Neural cell (in vitro differentiated cells): ENCODE results near the gene UNC45A. TPM values are rescaled to one million over a fixed set of nuclear protein-coding genes. Genes with fewer than 3 reads are reported as not detected.

ENCODE experiments used
- H2AFZ ChIP-seq: fragments of 200-600, 300-800 bp; sonication (generic), shearing (Covaris generic); 2 replicates; pipeline ENCODE4 v1.6.0; 2014; ENCODE audit warnings: low read depth, mild to moderate bottlenecking, antibody characterized with exemption, low read length, moderate library complexity
- H3F3A ChIP-seq: fragments of 200-600 bp; shearing (Covaris generic); 2 replicates; pipeline ENCODE4 v1.6.1; 2016; ENCODE audit warnings: mild to moderate bottlenecking, moderate library complexity, mixed read lengths, antibody characterized with exemption, low read length; ENCODE audit not compliant: insufficient read depth, poor library complexity, severe bottlenecking
- H3K27ac ChIP-seq: fragments of 200-600, 300-800 bp; sonication (generic), shearing (Covaris generic); 2 replicates; pipeline ENCODE4 v1.5.1; 2014; ENCODE audit warnings: mild to moderate bottlenecking, low read length, moderate library complexity
- H3K27me3 ChIP-seq: fragments of 300-800, 200-600 bp; sonication (generic), shearing (Covaris generic); 2 replicates; pipeline ENCODE4 v1.6.0; 2014; ENCODE audit warnings: mild to moderate bottlenecking, low read depth, low read length, moderate library complexity; ENCODE audit not compliant: insufficient read depth
- H3K36me3 ChIP-seq: fragments of 300-800, 200-600 bp; sonication (generic), shearing (Covaris generic); 2 replicates; pipeline ENCODE4 v1.5.1; 2014; ENCODE audit warnings: mild to moderate bottlenecking, antibody characterized with exemption, low read length, moderate library complexity; ENCODE audit not compliant: insufficient read depth
- H3K4me2 ChIP-seq: fragments of 300-800, 200-600 bp; sonication (generic), shearing (Covaris generic); 2 replicates; pipeline ENCODE4 v1.6.0; 2014; ENCODE audit warnings: mild to moderate bottlenecking, low read length
- H3K4me3 ChIP-seq: fragments of 300-800, 200-600 bp; sonication (generic), shearing (Covaris generic); 2 replicates; pipeline ENCODE4 v1.5.1; 2014; ENCODE audit warnings: mild to moderate bottlenecking, low read length, moderate library complexity
- H3K79me2 ChIP-seq: fragments of 200-600 bp; shearing (Covaris generic); replicated peaks from 2 replicates; pipeline ENCODE4 v1.6.0; 2014; ENCODE audit warnings: mild to moderate bottlenecking, low read length, moderate library complexity; ENCODE audit not compliant: insufficient read depth
- H3K9ac ChIP-seq: fragments of 300-800, 200-600 bp; sonication (generic), shearing (Covaris generic); 2 replicates; pipeline ENCODE4 v1.6.1; 2016; ENCODE audit warnings: mild to moderate bottlenecking, low read length, mixed read lengths
- H3K9me2 ChIP-seq: fragments of 200-600 bp; shearing (Covaris generic); 2 replicates; pipeline ENCODE4 v1.6.1; 2016; ENCODE audit warnings: mild to moderate bottlenecking, low read length, mixed read lengths; ENCODE audit not compliant: insufficient read depth
- H3K9me3 ChIP-seq: fragments of 200-600, 300-800 bp; sonication (generic), shearing (Covaris generic); 2 replicates; pipeline ENCODE4 v1.6.1; 2016; ENCODE audit warnings: mild to moderate bottlenecking, mixed run types, low read length, moderate library complexity, mixed read lengths
- H4K20me1 ChIP-seq: fragments of 200-600 bp; shearing (Covaris generic); 2 replicates; pipeline ENCODE4 v1.6.1; 2016; ENCODE audit warnings: mild to moderate bottlenecking, mixed run types; ENCODE audit not compliant: insufficient read depth
- CTCF ChIP-seq: fragments of 450-650 bp; IDR thresholded peaks from 2 replicates; pipeline ENCODE4 v1.5.1; 2014; ENCODE audit warnings: antibody characterized with exemption, mild to moderate bottlenecking, moderate library complexity; ENCODE audit not compliant: poor library complexity, severe bottlenecking
- EP300 ChIP-seq: fragments of 450-650 bp; conservative IDR thresholded peaks from 2 replicates; pipeline ENCODE4 v1.6.1; 2014; ENCODE audit warnings: antibody characterized with exemption, mild to moderate bottlenecking, moderate library complexity; ENCODE audit not compliant: poor library complexity, severe bottlenecking
- EZH2 ChIP-seq: fragments of 200-600, 300-800 bp; shearing (Covaris generic), sonication (generic); IDR thresholded peaks from 2 replicates; pipeline ENCODE4 v1.6.1; 2014; ENCODE audit warnings: antibody characterized with exemption, low read length, borderline replicate concordance, mild to moderate bottlenecking; ENCODE audit not compliant: insufficient read depth, poor library complexity, severe bottlenecking
- MXI1 ChIP-seq: fragments of 450-650 bp; conservative IDR thresholded peaks from 2 replicates; pipeline ENCODE4 v1.6.1; 2014; ENCODE audit warnings: antibody characterized with exemption, mild to moderate bottlenecking; ENCODE audit not compliant: poor library complexity, severe bottlenecking
- POLR2AphosphoS5 ChIP-seq: IDR thresholded peaks from 2 replicates; pipeline ENCODE4 v1.6.1; 2012
- RAD21 ChIP-seq: fragments of 450-650 bp; conservative IDR thresholded peaks from 2 replicates; pipeline ENCODE4 v1.6.1; 2014; ENCODE audit warnings: antibody characterized with exemption, mild to moderate bottlenecking, moderate library complexity
- REST ChIP-seq: IDR thresholded peaks from 2 replicates; pipeline ENCODE4 v1.6.1; 2012; ENCODE audit warnings: borderline replicate concordance
- SMC3 ChIP-seq: fragments of 450-650 bp; conservative IDR thresholded peaks from 2 replicates; pipeline ENCODE4 v1.6.1; 2014; ENCODE audit warnings: antibody characterized with exemption, mild to moderate bottlenecking, moderate library complexity; ENCODE audit not compliant: poor library complexity
- TAF1 ChIP-seq: IDR thresholded peaks from 2 replicates; pipeline ENCODE4 v1.6.1; 2012; ENCODE audit warnings: low read depth
- polyA plus RNA-seq: library from polyadenylated mRNA; depleted of rRNA; stranded (reverse); fragments of >200 nt; gene quantifications from 2 replicates; pipeline ENCODE4 v1.2.3, GENCODE V29; 2014

Gene UNC45A
- polyA plus RNA-seq, 1 donor from 2014 or later: 41.3 TPM

GRCh38 chr15:90931828-90932659 lies 3.0 kb upstream of the UNC45A start, which contains the start of gene HDDC3:
HDDC3 (minus strand) TSS chr15:90932549; CDS start chr15:90932540, 9 bp downstream.
- peak within 1 kb of the TSS; percentile 74 for H3K9ac ChIP-seq
- no peaks in the 10 kb centered on the region for H3F3A ChIP-seq
- H4K20me1 ChIP-seq: no peaks in the 10 kb centered on the region
- no peaks in the 10 kb centered on the region for H3K9me2 ChIP-seq
- no peaks in the 10 kb centered on the region for H3K9me3 ChIP-seq
- H3K27me3 ChIP-seq: no peaks in the 10 kb centered on the region
- H3K79me2 ChIP-seq: peaks cover 16% of the 10 kb centered on the region
- no peaks in the 10 kb centered on the region for H3K36me3 ChIP-seq
- peak within 1 kb of the TSS; percentile 94 for H3K4me3 ChIP-seq
- TF ChIP-seq CTCF: peak; percentile 96
- TF ChIP-seq POLR2AphosphoS5: peak; percentile 63
- peak; percentile 13 for TF ChIP-seq EP300
- TF ChIP-seq REST: no peak
- peak; percentile 83 for TF ChIP-seq MXI1
- no peak for TF ChIP-seq EZH2
- TF ChIP-seq TAF1: peak; percentile 32
- TF ChIP-seq RAD21: peak; percentile 31
- TF ChIP-seq SMC3: peak; percentile 63
- peak within 1 kb of the TSS; percentile 52 for H3K4me2 ChIP-seq
- H2AFZ ChIP-seq: peak within 1 kb of the TSS; percentile 66
- peak within 1 kb of the TSS; percentile 46 for H3K27ac ChIP-seq

GRCh38 chr15:90932660-90932991 lies 2.5 kb upstream of the UNC45A start:
- no peaks in the 10 kb centered on the region for H3F3A ChIP-seq
- H3K4me3 ChIP-seq: peak overlapping the region; percentile 94
- H2AFZ ChIP-seq: peak overlapping the region; percentile 66
- no peak for TF ChIP-seq CTCF
- no peak for TF ChIP-seq REST
- no peak for TF ChIP-seq EZH2
- no peak for TF ChIP-seq RAD21
- no peak for TF ChIP-seq EP300
- TF ChIP-seq SMC3: no peak
- H3K9me2 ChIP-seq: no peaks in the 10 kb centered on the region
- no peaks in the 10 kb centered on the region for H3K36me3 ChIP-seq
- no peaks in the 10 kb centered on the region for H3K27me3 ChIP-seq
- H3K9ac ChIP-seq: peak overlapping the region; percentile 74
- H4K20me1 ChIP-seq: no peaks in the 10 kb centered on the region
- no peak overlapping the region for H3K27ac ChIP-seq
- H3K4me2 ChIP-seq: no peak overlapping the region
- H3K79me2 ChIP-seq: peaks cover 16% of the 10 kb centered on the region
- H3K9me3 ChIP-seq: no peaks in the 10 kb centered on the region
